ENCODE results near the gene ANXA3. TPM values are rescaled to one million over a fixed set of nuclear protein-coding genes. Genes with fewer than 3 reads are reported as not detected.
A peak's percentile ranks its signal among the peaks of the same experiment; 100 is the strongest.

Gene ANXA3
- total RNA-seq, 1 donor from 2014 or later, result 34.5 TPM

DNA sequence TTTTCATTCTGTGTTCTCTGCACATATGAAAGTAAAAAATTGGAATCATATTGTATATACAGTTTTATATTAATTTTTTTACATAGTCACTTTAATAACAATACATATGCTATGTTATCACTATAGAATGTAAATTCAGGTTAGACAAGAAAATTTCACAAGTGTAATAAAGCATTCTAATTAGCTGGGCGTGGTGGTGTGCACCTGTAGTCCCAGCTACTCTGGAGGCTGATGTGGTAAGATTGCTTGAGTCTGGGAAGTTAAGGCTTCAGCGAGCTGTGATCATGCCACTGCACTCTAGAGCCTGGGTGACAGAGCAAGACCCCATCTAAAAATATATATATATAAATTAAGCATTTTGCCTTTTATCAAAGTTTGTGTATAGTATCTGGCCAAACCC, 95.7 kb downstream of the ANXA3 start:
- intact Hi-C loops (cut with micrococcal nuclease), result loop anchor here (10.0 kb wide), 1 partner anchor 128 kb away; the partner anchor contains the start of gene BMP2K
- no peaks in the 10 kb centered on the region for H3K36me3 ChIP-seq
- TF ChIP-seq, protein P1, sequence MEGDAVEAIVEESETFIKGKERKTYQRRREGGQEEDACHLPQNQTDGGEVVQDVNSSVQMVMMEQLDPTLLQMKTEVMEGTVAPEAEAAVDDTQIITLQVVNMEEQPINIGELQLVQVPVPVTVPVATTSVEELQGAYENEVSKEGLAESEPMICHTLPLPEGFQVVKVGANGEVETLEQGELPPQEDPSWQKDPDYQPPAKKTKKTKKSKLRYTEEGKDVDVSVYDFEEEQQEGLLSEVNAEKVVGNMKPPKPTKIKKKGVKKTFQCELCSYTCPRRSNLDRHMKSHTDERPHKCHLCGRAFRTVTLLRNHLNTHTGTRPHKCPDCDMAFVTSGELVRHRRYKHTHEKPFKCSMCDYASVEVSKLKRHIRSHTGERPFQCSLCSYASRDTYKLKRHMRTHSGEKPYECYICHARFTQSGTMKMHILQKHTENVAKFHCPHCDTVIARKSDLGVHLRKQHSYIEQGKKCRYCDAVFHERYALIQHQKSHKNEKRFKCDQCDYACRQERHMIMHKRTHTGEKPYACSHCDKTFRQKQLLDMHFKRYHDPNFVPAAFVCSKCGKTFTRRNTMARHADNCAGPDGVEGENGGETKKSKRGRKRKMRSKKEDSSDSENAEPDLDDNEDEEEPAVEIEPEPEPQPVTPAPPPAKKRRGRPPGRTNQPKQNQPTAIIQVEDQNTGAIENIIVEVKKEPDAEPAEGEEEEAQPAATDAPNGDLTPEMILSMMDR (IDR thresholded peaks at IDR 0.05; ENCODE audit: borderline replicate concordance), result no peak
- no peak overlapping the region for H3K4me3 ChIP-seq
- H3K27ac ChIP-seq (replicated peaks), result no peak overlapping the region
- H3K4me1 ChIP-seq, result peaks cover 53% of the 10 kb centered on the region
- no peaks in the 10 kb centered on the region for H3K27me3 ChIP-seq (ENCODE audit: low read depth)
- H3K9me3 ChIP-seq (replicated peaks), result no peaks in the 10 kb centered on the region
- no peak for DNase-seq

DNA sequence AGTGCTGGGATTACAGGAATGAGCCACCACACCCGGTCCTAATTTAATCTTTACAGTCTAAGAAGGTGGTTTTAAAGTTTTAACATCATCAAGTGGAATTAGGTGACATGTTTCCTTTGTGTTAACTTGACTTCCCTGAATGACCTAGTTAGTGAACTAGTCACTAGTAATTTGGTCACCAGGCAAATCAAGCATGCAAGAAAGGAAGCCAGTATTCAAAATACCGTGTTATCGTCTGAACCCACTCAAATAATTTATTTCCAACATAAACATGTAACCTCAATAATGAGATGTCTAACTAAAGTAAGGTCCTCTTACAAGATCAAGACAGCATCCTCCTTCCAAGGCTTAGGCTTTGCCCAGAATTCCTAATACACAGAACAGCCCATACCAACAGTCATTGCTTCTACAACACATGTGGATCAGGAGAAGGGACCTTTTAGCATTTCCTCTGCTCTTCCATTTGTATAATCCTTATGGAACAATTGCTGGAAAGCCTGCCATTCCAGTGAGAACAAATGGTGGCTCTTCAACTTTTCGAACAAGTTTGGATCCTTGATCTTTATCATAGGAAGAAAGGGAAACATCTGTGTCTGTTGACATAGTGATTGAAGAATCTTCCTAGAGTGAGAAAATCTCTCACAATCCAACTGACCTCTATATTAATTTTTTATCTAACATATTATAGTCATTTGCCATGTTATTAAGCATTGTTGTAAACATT, 97.2 kb downstream of the ANXA3 start:
- no peaks in the 10 kb centered on the region for H3K27me3 ChIP-seq (ENCODE audit: low read depth)
- H3K4me1 ChIP-seq, result peaks cover 58% of the 10 kb centered on the region

GRCh38 chr4:78650106-78651024, 98.8 kb downstream of the ANXA3 start:
- TF ChIP-seq, protein P1 (IDR thresholded peaks at IDR 0.05; ENCODE audit: borderline replicate concordance), result no peak
- peaks cover 58% of the 10 kb centered on the region for H3K4me1 ChIP-seq

More for the DNA sequence above, 97.2 kb downstream of the ANXA3 start:
- no peaks in the 10 kb centered on the region for H3K36me3 ChIP-seq
- TF ChIP-seq, protein P1 (IDR thresholded peaks at IDR 0.05; ENCODE audit: borderline replicate concordance), result no peak
- no peaks in the 10 kb centered on the region for H3K9me3 ChIP-seq (replicated peaks)
- H3K4me3 ChIP-seq, result no peak overlapping the region
- DNase-seq, result no peak
- H3K27ac ChIP-seq (replicated peaks), result no peak overlapping the region
- intact Hi-C loops (cut with micrococcal nuclease), result loop anchor here (10.0 kb wide), 1 partner anchor 126 kb away; the partner anchor contains the start of gene BMP2K

DNA sequence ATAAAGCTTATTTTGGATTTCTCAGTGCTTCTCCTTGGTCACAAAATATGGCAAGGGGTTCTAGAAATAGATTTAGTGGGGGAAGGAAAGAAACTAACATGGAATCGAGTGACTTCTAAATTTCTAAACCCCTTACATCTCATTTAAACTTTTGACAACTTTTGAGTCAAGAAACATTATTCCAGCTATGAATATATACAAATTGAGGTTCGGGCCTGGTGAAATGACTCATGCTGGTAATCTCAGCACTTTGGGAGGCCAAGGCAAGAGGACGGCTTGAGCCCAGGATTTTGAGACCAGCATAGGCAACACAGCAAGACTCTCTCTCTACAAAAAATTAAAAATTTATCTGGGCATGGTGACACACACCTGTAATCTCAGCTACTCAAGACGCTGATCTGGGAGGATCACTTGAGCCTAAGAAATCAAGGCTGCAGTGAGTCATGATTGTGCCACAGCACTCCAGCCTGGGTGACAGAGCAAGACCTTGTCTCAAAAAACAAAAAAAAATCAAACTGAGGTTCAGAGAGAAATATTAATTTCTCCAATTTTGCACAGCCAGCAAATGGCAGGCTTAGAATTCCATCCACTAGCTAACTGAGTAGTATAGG, 99.8 kb downstream of the ANXA3 start:
- no peaks in the 10 kb centered on the region for H3K36me3 ChIP-seq
- TF ChIP-seq, protein P1 (IDR thresholded peaks at IDR 0.05; ENCODE audit: borderline replicate concordance), result no peak
- intact Hi-C loops (cut with micrococcal nuclease), result no loop called here
- no peak for DNase-seq
- H3K4me3 ChIP-seq, result no peak overlapping the region
- no peaks in the 10 kb centered on the region for H3K9me3 ChIP-seq (replicated peaks)
- H3K4me1 ChIP-seq, result peaks cover 48% of the 10 kb centered on the region
- no peaks in the 10 kb centered on the region for H3K27me3 ChIP-seq (ENCODE audit: low read depth)
- H3K27ac ChIP-seq (replicated peaks), result peak overlapping the region; percentile 30

More at GRCh38 chr4:78650106-78651024, 98.8 kb downstream of the ANXA3 start:
- H3K27ac ChIP-seq (replicated peaks), result peak overlapping the region; percentile 30
- no peaks in the 10 kb centered on the region for H3K27me3 ChIP-seq (ENCODE audit: low read depth)
- H3K4me3 ChIP-seq, result no peak overlapping the region
- H3K36me3 ChIP-seq, result no peaks in the 10 kb centered on the region
- DNase-seq, result no peak
- intact Hi-C loops (cut with micrococcal nuclease), result no loop called here
- H3K9me3 ChIP-seq (replicated peaks), result no peaks in the 10 kb centered on the region

DNA sequence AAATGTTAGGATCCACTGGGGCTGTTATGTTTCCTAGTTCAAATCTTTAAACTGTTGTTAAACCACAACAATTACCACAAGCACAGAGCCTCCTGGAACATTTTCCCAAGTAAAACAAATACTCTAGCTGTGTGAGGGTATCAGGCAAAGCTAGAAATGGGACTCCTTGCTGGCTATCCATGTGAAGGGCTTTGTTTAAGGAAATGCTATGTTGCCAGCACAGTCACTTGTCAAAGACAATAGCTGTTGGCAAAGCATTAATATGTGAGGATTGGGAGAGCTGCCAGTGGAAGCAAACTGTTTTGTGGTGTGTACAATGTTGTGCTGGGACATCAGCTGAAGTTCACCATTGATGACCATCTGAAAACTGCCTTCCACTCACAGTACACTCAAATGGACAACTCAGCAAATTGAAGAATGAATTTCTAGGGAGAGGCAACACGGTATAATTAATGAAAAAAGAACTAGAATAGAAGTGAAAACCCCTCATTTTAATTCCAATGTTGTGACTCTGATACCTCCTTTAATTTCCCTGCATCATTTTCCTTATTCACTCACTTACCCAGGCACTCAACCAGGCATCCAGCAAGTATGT, 100.8 kb downstream of the ANXA3 start:
- H3K36me3 ChIP-seq, result no peaks in the 10 kb centered on the region
- no peaks in the 10 kb centered on the region for H3K27me3 ChIP-seq (ENCODE audit: low read depth)
- no peak overlapping the region for H3K4me3 ChIP-seq
- TF ChIP-seq, protein P1 (IDR thresholded peaks at IDR 0.05; ENCODE audit: borderline replicate concordance), result no peak
- H3K9me3 ChIP-seq (replicated peaks), result no peaks in the 10 kb centered on the region
- peaks cover 54% of the 10 kb centered on the region for H3K4me1 ChIP-seq
- DNase-seq, result no peak
- intact Hi-C loops (cut with micrococcal nuclease), result no loop called here
- H3K27ac ChIP-seq (replicated peaks), result peak overlapping the region; percentile 54
